SK-N-MC (cell line): Measurements from ENCODE around the gene WDR70.
"Not testable (repeated sequence)": the region's sequence is repeated elsewhere in the genome, so short reads cannot be mapped to it uniquely, and the experiment has no call there.

Experiments
- DNase-seq: peaks from one replicate; pipeline ENCODE4 v3.0.0-alpha.2; 2011; ENCODE audit warnings: low read depth, low spot score
- H3K27ac ChIP-seq: fragments of 200-600 bp; sonication (generic); 2 replicates; pipeline ENCODE4 v1.5.1; 2016; ENCODE audit warnings: mixed run types
- H3K36me3 ChIP-seq: fragments of 200-600 bp; sonication (generic); 2 replicates; pipeline ENCODE4 v1.6.1; 2017; ENCODE audit warnings: antibody characterized with exemption, low read length, mixed read lengths; ENCODE audit not compliant: insufficient read depth
- H3K4me3 ChIP-seq: fragments of 200-600 bp; sonication (generic); 2 replicates; pipeline ENCODE4 v1.5.1; 2016
- H3K9ac ChIP-seq: fragments of 200-600 bp; sonication (generic); 2 replicates; pipeline ENCODE4 v1.8.0; 2017; ENCODE audit warnings: mixed run types, mixed read lengths; ENCODE audit not compliant: insufficient read length
- H3K9me3 ChIP-seq: fragments of 200-600 bp; sonication (generic); 2 replicates; pipeline ENCODE4 v1.6.1; 2017; ENCODE audit warnings: low read depth, mild to moderate bottlenecking, antibody characterized with exemption, low read length, moderate library complexity, mixed read lengths
- EZH2 ChIP-seq: fragments of 200-600 bp; sonication (generic); IDR thresholded peaks from one replicate; pipeline ENCODE4 v1.6.1; 2017; ENCODE audit warnings: antibody characterized with exemption
- FOXP2 ChIP-seq: optimal IDR thresholded peaks from 2 replicates; pipeline ENCODE3; 2011; ENCODE audit warnings: mild to moderate bottlenecking, moderate library complexity; ENCODE audit not compliant: insufficient read depth; ENCODE audit errors: extremely low read length, control extremely low read depth
- POLR2AphosphoS5 ChIP-seq: IDR thresholded peaks from 2 replicates; pipeline ENCODE4 v1.6.1; 2012; ENCODE audit warnings: mild to moderate bottlenecking, low read depth, low read length, borderline replicate concordance

WDR70 gene

GRCh38 chr5:37598733-37599132 lies 219.6 kb downstream of the WDR70 start:
- TF ChIP-seq EZH2: no peak
- TF ChIP-seq POLR2AphosphoS5: no peak
- no peak for TF ChIP-seq FOXP2
- Histone ChIP-seq H3K36me3 (no peaks in the 10 kb centered on the region), H3K27ac (no peak overlapping the region)

DNA sequence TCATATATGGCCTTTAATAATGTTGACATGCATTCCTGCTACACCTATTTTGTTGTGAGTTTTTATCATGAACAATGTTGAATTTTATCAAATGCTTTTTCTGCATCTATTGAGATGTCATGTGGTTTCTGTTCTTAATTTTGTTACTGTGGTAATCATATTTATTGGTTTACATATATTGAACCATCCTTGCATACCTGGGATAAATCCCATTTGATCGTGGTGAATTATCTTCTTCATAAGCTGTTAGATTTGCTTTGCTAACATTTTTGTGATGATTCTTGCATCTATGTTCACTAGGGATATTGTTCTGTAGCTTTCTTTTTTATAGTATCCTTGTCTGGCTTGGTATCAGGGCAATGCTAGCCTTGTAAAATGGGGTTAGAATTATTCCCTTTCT lies 222.0 kb downstream of the WDR70 start:
- peaks cover 8% of the 10 kb centered on the region for H3K9me3 ChIP-seq
- TF ChIP-seq FOXP2 (no peak), POLR2AphosphoS5 (no peak), EZH2 (no peak)
- no peaks in the 10 kb centered on the region for H3K36me3 ChIP-seq
- DNase-seq: no peak
- H3K27ac ChIP-seq: no peak overlapping the region
- H3K9ac ChIP-seq: no peak overlapping the region
- no peak overlapping the region for H3K4me3 ChIP-seq

More at GRCh38 chr5:37598733-37599132, 219.6 kb downstream of the WDR70 start:
- no peak for DNase-seq
- Histone ChIP-seq H3K9me3 (peaks cover 8% of the 10 kb centered on the region), H3K9ac (no peak overlapping the region), H3K4me3 (no peak overlapping the region)

DNA sequence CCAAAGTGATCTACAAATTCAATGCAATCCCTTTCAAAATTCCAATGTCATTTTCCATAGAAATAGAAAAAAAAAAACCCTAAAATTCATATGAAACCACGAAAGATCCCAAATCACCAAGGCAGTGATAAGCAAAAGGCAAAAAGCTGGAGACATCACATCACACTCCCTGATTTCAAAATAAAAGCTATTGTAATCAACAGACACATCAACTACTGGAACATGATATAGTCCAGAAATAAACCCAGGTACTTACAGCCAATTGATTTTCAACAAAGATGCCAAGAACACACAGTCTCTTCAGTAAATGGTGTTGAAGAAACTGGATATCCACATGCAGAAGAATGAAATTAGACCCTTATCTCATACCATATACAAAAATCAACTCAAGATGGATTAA lies 224.0 kb downstream of the WDR70 start:
- Histone ChIP-seq H3K9ac (no peak overlapping the region), H3K9me3 (peaks cover 8% of the 10 kb centered on the region), H3K27ac (no peak overlapping the region), H3K4me3 (no peak overlapping the region), H3K36me3 (no peaks in the 10 kb centered on the region)
- DNase-seq: no peak
- TF ChIP-seq EZH2: no peak
- no peak for TF ChIP-seq FOXP2
- no peak for TF ChIP-seq POLR2AphosphoS5

- Histone ChIP-seq H3K4me3 (no peak overlapping the region), H3K9me3 (peaks cover 8% of the 10 kb centered on the region)
- no peak for TF ChIP-seq EZH2
- no peak for TF ChIP-seq FOXP2
- TF ChIP-seq POLR2AphosphoS5: no peak
These were observed 225.2 kb downstream of the WDR70 start for GRCh38 chr5:37604290-37604689.

DNA sequence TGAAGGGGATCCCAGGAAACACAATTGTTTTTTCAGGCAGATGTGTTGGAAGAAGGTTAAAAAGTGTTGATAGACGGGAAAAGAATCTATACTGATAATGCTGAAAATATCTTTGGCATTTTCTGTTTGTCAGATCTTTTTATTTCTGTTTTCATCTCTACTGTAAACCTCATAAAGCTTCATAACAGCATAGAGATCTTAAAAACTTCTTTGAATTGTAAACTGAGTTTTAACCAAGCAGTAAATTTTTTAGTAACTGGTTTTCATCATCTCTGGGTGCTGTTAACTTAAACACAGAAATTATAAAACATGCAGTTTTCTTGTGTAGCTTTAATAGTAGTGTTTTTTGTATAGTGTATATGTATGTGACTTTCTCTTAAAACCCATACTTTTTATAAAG lies 227.0 kb downstream of the WDR70 start:
- no peaks in the 10 kb centered on the region for H3K36me3 ChIP-seq
- peaks cover 2% of the 10 kb centered on the region; the same call in 1 of the 2 replicates for H3K9me3 ChIP-seq
- no peak overlapping the region for H3K4me3 ChIP-seq
- H3K27ac ChIP-seq: no peak overlapping the region
- TF ChIP-seq POLR2AphosphoS5: no peak
- no peak for TF ChIP-seq FOXP2
- no peak for TF ChIP-seq EZH2
- no peak overlapping the region for H3K9ac ChIP-seq
- DNase-seq: no peak

More at GRCh38 chr5:37604290-37604689, 225.2 kb downstream of the WDR70 start:
- Histone ChIP-seq H3K36me3 (no peaks in the 10 kb centered on the region), H3K27ac (no peak overlapping the region), H3K9ac (no peak overlapping the region)
- DNase-seq: no peak

GRCh38 chr5:37606632-37607248 lies 227.6 kb downstream of the WDR70 start:
- TF ChIP-seq POLR2AphosphoS5 (no peak), EZH2 (no peak), FOXP2 (no peak)
- no peak for DNase-seq

DNA sequence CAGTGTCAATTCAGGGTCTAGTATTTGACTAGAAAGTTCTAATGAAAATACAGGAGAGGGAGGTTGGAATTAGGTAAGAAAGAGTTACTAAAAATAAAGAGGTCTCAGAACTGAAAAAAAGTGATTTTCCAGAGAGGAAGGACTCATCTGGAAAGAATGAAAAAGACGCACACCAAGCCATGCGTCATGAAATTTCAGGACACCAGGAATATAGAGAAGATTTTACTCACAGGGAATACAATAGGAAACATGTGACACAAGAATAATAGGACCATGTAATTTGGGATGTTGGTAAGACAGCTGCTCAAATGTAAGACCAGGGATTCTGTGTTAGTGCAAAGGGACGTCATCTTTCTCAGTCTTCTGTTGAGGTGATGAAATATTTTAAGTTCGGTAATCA lies 236.1 kb downstream of the WDR70 start:
- no peak overlapping the region for H3K27ac ChIP-seq
- DNase-seq: no peak
- H3K4me3 ChIP-seq: no peak overlapping the region
- TF ChIP-seq POLR2AphosphoS5 (no peak), EZH2 (no peak), FOXP2 (no peak)
- H3K36me3 ChIP-seq: no peaks in the 10 kb centered on the region
- no peaks in the 10 kb centered on the region for H3K9me3 ChIP-seq
- no peak overlapping the region for H3K9ac ChIP-seq

More at GRCh38 chr5:37606632-37607248, 227.6 kb downstream of the WDR70 start:
- H3K4me3 ChIP-seq: no peak overlapping the region
- H3K27ac ChIP-seq: no peak overlapping the region
- H3K9me3 ChIP-seq: no peaks in the 10 kb centered on the region
- no peaks in the 10 kb centered on the region for H3K36me3 ChIP-seq
- H3K9ac ChIP-seq: no peak overlapping the region

DNA sequence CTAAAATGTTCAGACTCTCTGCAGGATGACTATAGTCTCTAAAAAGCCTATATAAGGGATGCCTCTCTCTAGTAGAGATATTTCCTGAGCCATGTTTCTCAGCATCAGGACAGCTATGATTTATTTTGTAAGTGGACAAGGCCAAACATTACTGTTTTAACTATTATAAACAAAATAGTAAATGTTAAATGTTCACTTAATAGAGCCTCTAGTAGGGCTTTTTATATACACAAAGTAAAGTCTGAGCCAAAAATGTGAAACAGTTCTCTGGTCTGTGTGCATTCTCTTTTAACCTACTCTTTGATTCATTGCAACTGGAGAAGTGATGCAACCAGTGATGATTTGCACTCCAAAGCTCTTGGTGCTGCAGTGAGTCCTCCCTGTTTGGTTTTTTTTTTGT lies 240.2 kb downstream of the WDR70 start:
- no peak for DNase-seq
- H3K36me3 ChIP-seq: no peaks in the 10 kb centered on the region
- TF ChIP-seq POLR2AphosphoS5 (no peak), FOXP2 (no peak), EZH2 (no peak)
- H3K27ac ChIP-seq: no peak overlapping the region
- no peak overlapping the region for H3K9ac ChIP-seq
- no peaks in the 10 kb centered on the region for H3K9me3 ChIP-seq
- no peak overlapping the region for H3K4me3 ChIP-seq

- not testable (repeated sequence) for H3K9me3 ChIP-seq, H3K9ac ChIP-seq, H3K4me3 ChIP-seq, H3K27ac ChIP-seq, H3K36me3 ChIP-seq, DNase-seq
These were observed 243.2 kb downstream of the WDR70 start for GRCh38 chr5:37622354-37622753.
